ENCODE data around the gene DYNC2H1.

DYNC2H1 gene

GRCh38 chr11:103091801-103092524 is 17.3 kb upstream of the DYNC2H1 start, which contains the start of gene DCUN1D5:
Gene DCUN1D5, minus strand, starts transcription at chr11:103092160. Its CDS starts 288 bp downstream, at chr11:103091872.
- no peak for TF ChIP-seq CTCF (IDR thresholded peaks at IDR 0.05; ENCODE audit: insufficient read depth, missing control alignments)
- DNase-seq (ENCODE audit: insufficient read length, low spot score) (peak; percentile 72), FAIRE-seq (peak; percentile 11)

GRCh38 chr11:103097279-103097678 is 11.9 kb upstream of the DYNC2H1 start:
- no peak for TF ChIP-seq CTCF (IDR thresholded peaks at IDR 0.05; ENCODE audit: insufficient read depth, missing control alignments)
- no peak for DNase-seq (ENCODE audit: insufficient read length, low spot score)
- FAIRE-seq, result no peak

GRCh38 chr11:103109818-103110388 is 677 bp downstream of the DYNC2H1 start:
- DNase-seq (ENCODE audit: insufficient read length, low spot score) (no peak), FAIRE-seq (peak; percentile 56)
- no peak for TF ChIP-seq CTCF (IDR thresholded peaks at IDR 0.05; ENCODE audit: insufficient read depth, missing control alignments)

GRCh38 chr11:103110391-103110790 is 1.2 kb downstream of the DYNC2H1 start:
- peak; percentile 49 for TF ChIP-seq CTCF (IDR thresholded peaks at IDR 0.05; ENCODE audit: insufficient read depth, missing control alignments)
- DNase-seq (ENCODE audit: insufficient read length, low spot score), result no peak
- no peak for FAIRE-seq

- no peak for TF ChIP-seq CTCF (IDR thresholded peaks at IDR 0.05; ENCODE audit: insufficient read depth, missing control alignments)
- FAIRE-seq, result no peak
- DNase-seq (ENCODE audit: insufficient read length, low spot score), result no peak
These were observed 2.2 kb downstream of the DYNC2H1 start for GRCh38 chr11:103111400-103111799.

GRCh38 chr11:103112364-103112763 is 3.1 kb downstream of the DYNC2H1 start:
- TF ChIP-seq CTCF (IDR thresholded peaks at IDR 0.05; ENCODE audit: insufficient read depth, missing control alignments), result no peak
- no peak for FAIRE-seq

GRCh38 chr11:103114836-103115235 is 5.6 kb downstream of the DYNC2H1 start:
- TF ChIP-seq CTCF (IDR thresholded peaks at IDR 0.05; ENCODE audit: insufficient read depth, missing control alignments), result no peak
- DNase-seq (ENCODE audit: insufficient read length, low spot score), result no peak
- no peak for FAIRE-seq

More at GRCh38 chr11:103112364-103112763, 3.1 kb downstream of the DYNC2H1 start:
- no peak for DNase-seq (ENCODE audit: insufficient read length, low spot score)
